OCI-LY7 (cell line): ENCODE results near the gene GATAD2A. TPM values are rescaled to one million over a fixed set of nuclear protein-coding genes. Genes with fewer than 3 reads are reported as not detected.

Experiments
- BruUV-seq: library from RNA; stranded (reverse); fragments of 400-500 nt; replicated peaks from 2 replicates; lab custom pipeline; 2021; lab: Mats Ljungman, UMichigan
- CTCF ChIA-PET: fragments of 300-600 bp; sonication (Branson Sonifier 250); formaldehyde crosslinking; loops from one replicate; lab custom pipeline; 2022; ENCODE audit warnings: antibody characterized with exemption; ENCODE audit not compliant: unreplicated experiment; lab: Charles Lee
- POLR2A ChIA-PET: fragments of 300-600 bp; sonication (Branson Sonifier 250); formaldehyde crosslinking; loops from one replicate; lab custom pipeline; 2022; ENCODE audit warnings: antibody characterized with exemption; lab: Charles Lee
- DNase-seq: peaks from one replicate; pipeline ENCODE4 v3.0.0-alpha.2; 2015; ENCODE audit warnings: low spot score
- H2AFZ ChIP-seq: fragments of 200-600 bp; sonication (generic), shearing (Covaris generic); 2 replicates; pipeline ENCODE4 v1.6.1; 2014; ENCODE audit warnings: mild to moderate bottlenecking, antibody characterized with exemption, low read length, moderate library complexity
- H3K27ac ChIP-seq: fragments of 200-600 bp; sonication (generic); 2 replicates; pipeline ENCODE4 v1.5.1; 2014; ENCODE audit warnings: mixed run types, low read depth, mild to moderate bottlenecking, moderate library complexity, low read length, inconsistent platforms; ENCODE audit not compliant: poor library complexity, severe bottlenecking
- H3K36me3 ChIP-seq: fragments of 200-600 bp; sonication (generic); 2 replicates; pipeline ENCODE4 v1.6.1; 2014; ENCODE audit warnings: mild to moderate bottlenecking, antibody characterized with exemption, low read length, moderate library complexity, mixed read lengths; ENCODE audit not compliant: insufficient read depth
- H3K4me1 ChIP-seq: fragments of 200-600 bp; sonication (generic); 2 replicates; pipeline ENCODE4 v1.5.1; 2014; ENCODE audit warnings: mild to moderate bottlenecking, low read length; ENCODE audit not compliant: insufficient read depth, poor library complexity, severe bottlenecking
- H3K4me2 ChIP-seq: fragments of 200-600 bp; sonication (generic); 2 replicates; pipeline ENCODE4 v1.6.1; 2014; ENCODE audit warnings: mild to moderate bottlenecking, low read length
- H3K4me3 ChIP-seq: fragments of 200-600 bp; sonication (generic); 2 replicates; pipeline ENCODE4 v1.5.1; 2014; ENCODE audit warnings: mild to moderate bottlenecking, low read depth, low read length; ENCODE audit not compliant: poor library complexity, severe bottlenecking
- H3K79me2 ChIP-seq: fragments of 200-600 bp; sonication (generic); 2 replicates; pipeline ENCODE4 v1.6.1; 2016; ENCODE audit warnings: low read depth, mild to moderate bottlenecking, low read length, moderate library complexity, mixed read lengths; ENCODE audit not compliant: insufficient read depth
- H3K9me2 ChIP-seq: fragments of 200-600 bp; sonication (generic); 2 replicates; pipeline ENCODE4 v1.6.1; 2016; ENCODE audit warnings: mild to moderate bottlenecking, low read length, mixed read lengths; ENCODE audit not compliant: insufficient read depth
- H3K9me3 ChIP-seq: fragments of 200-600 bp; sonication (generic); 2 replicates; pipeline ENCODE4 v1.6.1; 2014; ENCODE audit warnings: mild to moderate bottlenecking, mixed run types, low read length, mixed read lengths
- H4K20me1 ChIP-seq: fragments of 200-600 bp; sonication (generic); 2 replicates; pipeline ENCODE4 v1.6.1; 2014; ENCODE audit warnings: mild to moderate bottlenecking, antibody characterized with exemption, low read length, moderate library complexity, mixed read lengths; ENCODE audit not compliant: insufficient read depth
- EZH2phosphoT487 ChIP-seq: fragments of 200-600 bp; sonication (generic); IDR thresholded peaks from 2 replicates; pipeline ENCODE4 v1.6.1; 2018; ENCODE audit warnings: low read depth, borderline replicate concordance, mild to moderate bottlenecking, mixed run types, antibody characterized with exemption, low read length, moderate library complexity, mixed read lengths
- intact Hi-C: fragments of 100-400 bp; cut with micrococcal nuclease; formaldehyde crosslinking; loops from one replicate; pipeline ENCODE4 v1.10.0; 2022; ENCODE audit not compliant: unreplicated experiment
- total RNA-seq, 2 experiments: library from RNA; depleted of rRNA in 1 of 2; stranded (reverse); fragments of >200 nt in 1 of 2; shearing (Covaris generic) in 1 of 2; gene quantifications; 2 replicates each; pipeline ENCODE4 v1.2.3, GENCODE V29; 2014 to 2022
- TF ChIP-seq, protein P1 (sequence below): fragments of 200-600 bp; sonication (generic); conservative IDR thresholded peaks from 2 replicates; pipeline ENCODE4 v1.5.1; 2014; ENCODE audit warnings: mild to moderate bottlenecking, antibody characterized with exemption, low read length, moderate library complexity, mixed read lengths

GATAD2A gene
- total RNA-seq, 2 experiments from 2014 or later = 62.8 to 156 TPM

DNA sequence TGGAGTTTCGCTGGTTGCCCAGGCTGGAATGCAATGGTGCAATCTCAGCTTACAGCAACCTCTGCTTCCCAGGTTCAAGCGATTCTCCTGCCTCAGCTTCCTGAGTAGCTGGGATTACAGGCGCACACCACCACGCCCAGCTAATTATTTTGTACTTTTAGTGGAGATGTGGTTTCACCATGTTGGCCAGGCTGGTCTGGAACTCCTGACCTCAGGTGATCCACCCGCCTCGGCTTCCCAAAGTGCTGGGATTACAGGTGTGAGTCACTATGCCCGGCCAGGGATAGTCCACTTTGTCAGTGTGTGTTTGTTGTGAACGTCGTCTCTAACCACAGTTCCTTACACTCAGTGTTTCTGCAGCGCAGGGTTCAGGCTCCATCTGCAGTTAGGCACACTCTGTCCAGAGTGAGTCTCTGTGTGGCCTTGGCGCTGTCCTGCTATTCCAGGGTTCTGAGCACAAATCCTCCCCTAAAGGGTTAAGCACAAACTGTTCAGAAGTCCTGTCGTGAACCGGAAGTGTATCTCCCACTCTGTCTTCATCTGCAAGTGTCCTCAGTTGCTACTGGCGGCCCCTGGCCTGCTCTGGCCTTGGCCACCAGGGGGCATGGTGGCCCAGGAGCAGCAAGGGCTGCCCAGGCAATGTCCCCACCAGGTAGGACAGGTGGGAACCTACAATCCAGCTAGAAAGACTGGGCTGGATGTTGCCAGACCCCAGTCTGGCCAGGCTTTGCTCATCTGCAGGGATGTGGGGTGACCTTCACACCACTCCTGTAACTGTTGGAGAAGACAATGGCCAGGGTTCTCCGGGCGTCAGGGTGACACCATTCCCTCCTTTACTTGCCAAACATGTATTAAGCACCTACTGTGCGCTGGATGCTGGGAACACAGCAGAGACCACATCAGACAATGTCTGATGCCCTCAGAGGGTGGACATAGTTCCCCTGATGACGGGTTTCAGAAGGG, 38.8 kb upstream of the GATAD2A start:
- no TSS peak for BruUV-seq
- intact Hi-C loops = loop anchor here (1.0 kb wide), 2 partner anchors 41 to 124 kb away; no protein-coding TSS in a partner anchor
- H3K36me3 ChIP-seq = no peaks in the 10 kb centered on the region
- POLR2A ChIA-PET = no interaction called here
- H3K9me2 ChIP-seq = no peaks in the 10 kb centered on the region
- H3K4me2 ChIP-seq = peak overlapping the region; percentile 67
- H3K9me3 ChIP-seq = no peaks in the 10 kb centered on the region
- H3K79me2 ChIP-seq = no peaks in the 10 kb centered on the region
- H3K4me3 ChIP-seq = peak overlapping the region; percentile 50
- peak; percentile 92 for DNase-seq
- TF ChIP-seq, protein P1, sequence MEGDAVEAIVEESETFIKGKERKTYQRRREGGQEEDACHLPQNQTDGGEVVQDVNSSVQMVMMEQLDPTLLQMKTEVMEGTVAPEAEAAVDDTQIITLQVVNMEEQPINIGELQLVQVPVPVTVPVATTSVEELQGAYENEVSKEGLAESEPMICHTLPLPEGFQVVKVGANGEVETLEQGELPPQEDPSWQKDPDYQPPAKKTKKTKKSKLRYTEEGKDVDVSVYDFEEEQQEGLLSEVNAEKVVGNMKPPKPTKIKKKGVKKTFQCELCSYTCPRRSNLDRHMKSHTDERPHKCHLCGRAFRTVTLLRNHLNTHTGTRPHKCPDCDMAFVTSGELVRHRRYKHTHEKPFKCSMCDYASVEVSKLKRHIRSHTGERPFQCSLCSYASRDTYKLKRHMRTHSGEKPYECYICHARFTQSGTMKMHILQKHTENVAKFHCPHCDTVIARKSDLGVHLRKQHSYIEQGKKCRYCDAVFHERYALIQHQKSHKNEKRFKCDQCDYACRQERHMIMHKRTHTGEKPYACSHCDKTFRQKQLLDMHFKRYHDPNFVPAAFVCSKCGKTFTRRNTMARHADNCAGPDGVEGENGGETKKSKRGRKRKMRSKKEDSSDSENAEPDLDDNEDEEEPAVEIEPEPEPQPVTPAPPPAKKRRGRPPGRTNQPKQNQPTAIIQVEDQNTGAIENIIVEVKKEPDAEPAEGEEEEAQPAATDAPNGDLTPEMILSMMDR = peak; percentile 97
- no peak for TF ChIP-seq EZH2phosphoT487
- CTCF ChIA-PET = interaction anchor here (0.6 to 1.1 kb wide), 3 partner anchors 38 to 138 kb away, joined by 3 to 5 read pairs (median 3); partner anchors contain the start of gene GATAD2A
- peak overlapping the region; percentile 90 for H2AFZ ChIP-seq
- H3K4me1 ChIP-seq = peaks cover 26% of the 10 kb centered on the region
- H3K27ac ChIP-seq = peak overlapping the region; percentile 43
- no peaks in the 10 kb centered on the region for H4K20me1 ChIP-seq

DNA sequence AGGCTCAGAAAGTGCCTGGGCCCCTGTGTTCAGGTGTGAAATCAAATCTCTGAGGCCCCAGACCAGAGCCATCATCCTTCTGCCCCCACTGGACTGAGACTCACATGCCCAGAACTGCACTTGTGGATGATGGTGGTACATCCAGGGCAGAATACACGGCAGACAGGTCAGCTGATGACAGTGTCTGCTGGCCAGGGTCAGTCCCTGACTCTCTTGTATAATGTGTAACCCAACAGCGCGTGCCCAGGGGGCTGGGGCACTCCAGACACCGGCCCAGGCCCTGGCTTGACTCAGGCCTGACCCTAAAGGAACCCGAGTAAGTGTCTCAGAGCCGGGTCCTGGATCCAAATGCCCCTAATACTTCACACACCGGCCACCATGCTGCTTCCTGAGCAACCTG, 37.4 kb upstream of the GATAD2A start:
- ChIA-PET CTCF (interaction anchor here (1.2 kb wide), 1 partner anchor 122 kb away, joined by 4 read pairs; no protein-coding TSS in a partner anchor), POLR2A (no interaction called here)
- Histone ChIP-seq H3K9me2 (no peaks in the 10 kb centered on the region), H3K79me2 (no peaks in the 10 kb centered on the region), H3K27ac (no peak overlapping the region), H2AFZ (no peak overlapping the region), H3K4me1 (peaks cover 40% of the 10 kb centered on the region), H3K9me3 (no peaks in the 10 kb centered on the region), H3K36me3 (no peaks in the 10 kb centered on the region), H4K20me1 (no peaks in the 10 kb centered on the region), H3K4me3 (no peak overlapping the region), H3K4me2 (no peak overlapping the region)
- DNase-seq = no peak
- intact Hi-C loops = no loop called here
- no peak for TF ChIP-seq EZH2phosphoT487
- TF ChIP-seq, protein P1 = no peak
- no TSS peak for BruUV-seq
